ENCODE results near the gene GIPC2.
A peak's percentile ranks its signal among the peaks of the same experiment; 100 is the strongest.
"Not testable (repeated sequence)": the region's sequence is repeated elsewhere in the genome, so short reads cannot be mapped to it uniquely, and the experiment has no call there.

GIPC2 gene

DNA sequence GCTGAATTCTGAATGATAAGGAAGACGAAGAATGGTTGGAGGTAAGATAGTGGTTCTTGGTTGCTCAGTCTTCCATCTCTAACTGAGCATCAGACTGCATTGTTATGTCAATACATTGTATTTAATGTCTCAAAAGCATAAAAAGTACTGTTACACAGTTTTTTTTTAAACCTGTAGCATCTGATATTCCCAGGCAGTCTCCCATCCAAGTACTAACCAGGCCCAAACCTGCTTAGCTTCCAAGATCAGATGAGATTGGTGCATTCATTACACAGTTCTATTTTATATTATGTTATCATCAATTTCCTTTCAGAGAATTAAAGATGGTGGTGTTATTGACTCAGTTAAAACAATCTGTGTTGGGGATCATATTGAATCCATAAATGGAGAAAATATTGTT lies 48.9 kb downstream of the GIPC2 start:
- DNase-seq (ENCODE audit: low read depth in 3 of 3) = no peak

DNA sequence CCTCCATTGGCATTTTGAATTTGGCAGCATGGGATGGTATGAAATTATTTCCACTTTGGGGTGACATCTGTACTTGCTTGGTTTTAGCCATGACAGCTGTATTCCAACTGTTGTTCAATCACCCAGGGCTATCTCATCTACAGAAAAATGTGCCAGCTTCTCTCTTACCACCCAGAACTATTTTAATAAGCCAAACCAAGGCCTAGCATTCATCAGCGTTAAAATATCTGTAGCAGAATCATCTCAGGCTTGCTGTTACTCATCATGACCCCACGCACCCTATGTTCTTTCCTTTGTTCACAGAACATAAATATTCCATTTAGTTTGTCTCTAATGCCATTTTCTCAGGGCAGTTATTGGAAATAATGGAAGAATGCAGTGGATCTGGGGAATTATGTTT lies 49.8 kb downstream of the GIPC2 start:
- DNase-seq (ENCODE audit: low read depth in 3 of 3) = no peak

- DNase-seq (ENCODE audit: low read depth in 3 of 3) = no peak
Observed at GRCh38 chr1:78096017-78096416, 50.3 kb downstream of the GIPC2 start.

- no peak for DNase-seq (ENCODE audit: low read depth in 3 of 3)
Observed at GRCh38 chr1:78096976-78097375, 51.2 kb downstream of the GIPC2 start.

GRCh38 chr1:78101051-78101450 lies 55.3 kb downstream of the GIPC2 start:
- no peak for DNase-seq (ENCODE audit: low read depth in 3 of 3)

- no peak for DNase-seq (ENCODE audit: low read depth in 3 of 3)
Observed at GRCh38 chr1:78101514-78101913, 55.7 kb downstream of the GIPC2 start.

- no peak for DNase-seq (ENCODE audit: low read depth in 3 of 3)
Observed at GRCh38 chr1:78102082-78102481, 56.3 kb downstream of the GIPC2 start.

- DNase-seq (ENCODE audit: low read depth in 3 of 3) = no peak
Observed at GRCh38 chr1:78102916-78103315, 57.1 kb downstream of the GIPC2 start.

GRCh38 chr1:78104322-78104721 lies 58.6 kb downstream of the GIPC2 start:
- no peak for DNase-seq (ENCODE audit: low read depth in 3 of 3)

DNA sequence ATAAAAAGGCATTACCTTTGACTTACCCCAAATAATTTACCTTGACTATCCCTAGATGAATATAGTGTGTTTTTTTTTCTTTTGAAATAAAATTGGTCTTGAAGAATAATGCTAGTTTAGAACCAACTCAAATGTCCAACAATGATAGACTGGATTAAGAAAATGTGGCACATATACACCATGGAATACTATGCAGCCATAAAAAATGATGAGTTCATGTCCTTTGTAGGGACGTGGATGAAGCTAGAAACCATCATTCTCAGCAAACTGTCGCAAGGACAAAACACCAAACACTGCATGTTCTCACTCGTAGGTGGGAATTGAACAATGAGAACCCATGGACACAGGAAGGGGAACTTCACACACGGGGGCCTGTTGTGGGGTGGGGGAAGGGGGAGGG lies 63.9 kb downstream of the GIPC2 start:
- not testable (repeated sequence) for DNase-seq (ENCODE audit: low read depth in 3 of 3)

- DNase-seq (ENCODE audit: low read depth in 3 of 3) = no peak
Observed at GRCh38 chr1:78113156-78113916, 67.6 kb downstream of the GIPC2 start.

DNA sequence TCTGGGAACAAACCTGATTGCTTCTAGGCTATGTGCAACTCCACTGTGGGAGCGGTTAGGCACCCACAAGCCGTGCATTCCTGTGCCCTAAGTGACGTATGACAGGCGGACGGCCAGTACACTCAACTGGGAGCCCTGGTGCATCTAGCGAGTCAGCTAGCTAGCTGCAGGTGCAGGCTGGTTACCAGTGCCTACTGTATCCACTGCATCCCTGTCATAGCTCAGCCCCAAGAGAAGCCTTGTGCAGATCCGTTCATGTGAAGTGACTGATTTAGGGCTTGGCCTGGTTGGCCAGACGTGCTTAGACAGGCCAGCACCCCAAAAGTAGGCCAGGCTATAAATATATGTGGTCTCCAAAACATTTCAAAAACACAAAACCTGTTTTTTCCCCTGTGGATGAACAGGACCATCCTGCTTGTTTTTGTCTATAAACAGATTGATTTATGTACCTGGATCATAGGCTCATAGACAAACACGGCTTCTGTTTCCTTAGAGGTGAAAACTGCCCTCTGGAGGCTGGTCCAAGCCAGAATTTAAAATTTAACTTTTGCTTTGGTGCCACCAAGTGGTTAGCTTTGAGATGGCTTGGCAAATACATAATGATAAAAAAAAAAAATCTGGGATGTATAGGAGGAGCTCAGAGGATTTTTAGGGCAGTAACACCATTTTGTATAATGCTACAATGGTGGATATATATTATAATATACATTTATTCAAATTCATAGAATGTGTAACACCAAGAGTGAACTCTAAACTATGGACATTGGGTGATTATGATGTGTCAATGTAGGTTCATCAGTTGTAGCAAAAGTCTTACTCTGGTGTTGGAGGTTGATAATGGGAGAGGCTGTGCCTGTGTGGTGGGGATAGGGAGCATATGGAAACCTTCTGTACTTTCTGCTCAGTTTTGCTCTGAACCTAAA lies 68.5 kb downstream of the GIPC2 start:
- peak; percentile 18 to 55 (median 25) for DNase-seq (ENCODE audit: low read depth in 3 of 3)

- DNase-seq (ENCODE audit: low read depth in 3 of 3) = not testable (repeated sequence)
Observed at GRCh38 chr1:78120485-78120884, 74.7 kb downstream of the GIPC2 start.

DNA sequence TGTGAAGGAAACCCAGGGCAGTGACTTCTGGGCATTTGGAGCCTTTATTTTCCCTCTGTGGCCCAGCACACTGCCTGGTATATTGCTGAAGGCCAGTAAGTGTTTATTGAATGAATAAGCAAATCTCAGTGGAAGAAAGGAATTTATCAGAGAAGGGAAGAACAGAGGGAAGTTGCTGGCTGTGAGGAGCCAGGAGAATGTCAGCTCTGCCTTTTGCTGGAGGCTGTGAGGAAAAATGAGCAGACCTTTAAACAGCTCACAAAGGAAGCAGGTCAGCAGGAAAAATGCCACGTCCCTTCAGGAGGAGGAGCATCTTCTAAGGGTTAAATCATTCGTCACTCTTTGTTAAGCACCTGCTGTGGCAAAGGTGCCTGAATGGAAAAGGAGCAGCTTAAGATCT lies 75.9 kb downstream of the GIPC2 start:
- DNase-seq (ENCODE audit: low read depth in 3 of 3) = no peak

DNA sequence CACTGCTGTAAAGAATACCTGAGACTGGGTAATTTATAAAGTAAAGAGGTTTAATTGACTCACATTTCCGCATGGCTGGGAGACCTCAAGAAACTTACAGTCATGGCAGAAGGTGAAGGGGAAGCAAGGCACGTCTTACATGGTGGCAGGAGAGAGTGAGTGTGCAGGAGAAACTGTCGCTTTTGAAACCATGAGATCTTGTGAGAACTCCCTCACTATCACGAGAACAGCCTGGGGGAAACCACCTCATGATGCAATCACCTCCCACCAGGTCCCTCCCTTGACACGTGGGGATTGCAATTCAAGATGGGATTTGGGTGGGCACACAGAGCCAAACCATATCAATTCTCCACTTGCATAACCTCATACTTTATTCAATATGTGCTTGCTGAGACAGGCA lies 76.6 kb downstream of the GIPC2 start:
- peak in 1 of 3 donors; percentile 8 for DNase-seq (ENCODE audit: low read depth in 3 of 3)

- DNase-seq (ENCODE audit: low read depth in 3 of 3) = no peak
Observed at GRCh38 chr1:78126506-78126905, 80.7 kb downstream of the GIPC2 start.

DNA sequence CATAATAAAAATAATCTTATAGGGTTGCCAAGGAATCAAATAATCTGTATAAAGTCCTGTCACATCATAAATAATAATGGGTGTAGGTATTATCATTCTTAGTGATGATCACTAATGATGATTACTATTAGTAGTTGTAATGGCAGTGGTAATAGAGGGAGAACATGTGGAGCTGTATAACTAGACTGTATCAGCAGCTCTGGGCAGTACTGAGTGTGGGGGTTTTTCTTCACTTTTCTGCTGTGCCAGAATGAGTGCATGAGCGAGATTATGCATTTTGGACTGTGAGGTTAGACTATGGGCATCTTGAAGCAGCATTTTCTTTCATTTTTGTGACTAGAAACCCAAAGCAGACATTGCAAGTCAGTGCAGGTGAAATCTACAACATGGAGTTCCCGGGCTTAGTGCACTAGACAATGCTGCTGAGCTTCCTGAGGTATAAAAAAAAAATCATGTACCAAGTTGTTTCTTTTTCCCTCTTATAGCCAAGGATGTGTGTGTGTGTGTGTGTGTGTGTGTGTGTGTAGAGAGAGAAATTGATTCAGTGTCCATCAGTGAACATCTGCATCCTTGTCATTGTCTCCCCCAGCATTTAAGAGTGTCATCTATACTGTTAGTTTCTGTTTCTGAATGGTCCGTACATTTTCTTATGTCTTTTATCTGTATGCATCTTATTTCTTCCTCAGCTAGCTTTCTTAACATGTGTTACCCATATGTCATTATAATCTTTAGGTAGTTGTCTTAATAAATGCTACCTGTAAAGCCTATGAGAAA lies 86.6 kb downstream of the GIPC2 start:
- no peak for DNase-seq (ENCODE audit: low read depth in 3 of 3)

DNA sequence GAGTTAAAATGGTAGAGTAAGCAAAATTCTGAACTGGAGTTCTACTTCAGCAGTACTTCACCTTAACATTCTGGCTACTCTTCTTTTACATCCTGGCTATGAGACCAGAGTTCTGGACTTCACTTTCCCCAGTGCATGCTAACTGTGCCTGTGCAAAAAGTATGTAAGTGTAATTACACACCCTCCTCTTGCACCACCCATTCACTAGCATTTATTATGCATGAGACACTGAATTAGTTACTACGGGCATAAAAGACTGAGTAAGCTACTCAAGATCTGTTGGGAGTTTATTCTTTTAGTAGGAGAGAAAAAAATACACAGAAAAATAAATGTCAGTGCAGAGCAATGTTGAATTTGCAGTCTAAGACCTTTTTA lies 87.2 kb downstream of the GIPC2 start:
- DNase-seq (ENCODE audit: low read depth in 3 of 3) = no peak

- DNase-seq (ENCODE audit: low read depth in 3 of 3) = no peak
Observed at GRCh38 chr1:78136680-78137079, 90.9 kb downstream of the GIPC2 start.

GRCh38 chr1:78141531-78142231 lies 95.9 kb downstream of the GIPC2 start:
- DNase-seq (ENCODE audit: low read depth in 3 of 3) = no peak

DNA sequence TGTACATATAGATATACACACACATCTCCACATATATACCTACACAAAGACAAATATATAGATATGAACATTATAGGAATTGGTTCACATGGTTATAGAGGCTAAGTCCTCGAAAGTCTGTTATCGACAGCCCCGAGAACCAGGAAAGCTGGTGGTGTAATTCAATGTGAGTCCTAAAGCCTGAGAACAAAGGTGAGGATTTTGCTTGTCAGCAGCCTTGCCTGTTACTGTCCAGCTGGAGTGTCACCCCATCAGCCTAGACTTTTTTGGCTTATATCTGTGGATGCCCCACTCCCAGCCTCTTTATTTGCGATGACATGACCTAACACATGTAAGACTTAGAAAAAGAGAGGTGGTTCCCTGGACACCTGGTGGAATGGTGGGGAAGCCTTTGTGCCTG lies 97.0 kb downstream of the GIPC2 start:
- no peak for DNase-seq (ENCODE audit: low read depth in 3 of 3)

- no peak for DNase-seq (ENCODE audit: low read depth in 3 of 3)
Observed at GRCh38 chr1:78143152-78143551, 97.4 kb downstream of the GIPC2 start.
